HepG2 (cell line): ENCODE measurements around the gene ACSF3. TPM values are rescaled to one million over a fixed set of nuclear protein-coding genes. Genes with fewer than 3 reads are reported as not detected.
A peak's percentile ranks its signal among the peaks of the same experiment; 100 is the strongest.

Experiments
- ARNT ChIP-seq: fragments of 450-650 bp; IDR thresholded peaks from 2 replicates; pipeline ENCODE4 v1.6.1; 2017
- CTCF ChIP-seq: sonication (generic); formaldehyde crosslinking; IDR thresholded peaks from 2 replicates; pipeline ENCODE4 v1.5.0; 2020; ENCODE audit warnings: mild to moderate bottlenecking, missing genetic modification reagents, moderate library complexity
- EHMT2 ChIP-seq: fragments of 200-600 bp; sonication (generic); IDR thresholded peaks from 2 replicates; pipeline ENCODE4 v1.7.0; 2017; ENCODE audit warnings: antibody characterized with exemption, low read depth, low read length, borderline replicate concordance
- GLMP ChIP-seq: sonication (generic); formaldehyde crosslinking; IDR thresholded peaks from 2 replicates; pipeline ENCODE4 v1.9.0; 2021; ENCODE audit warnings: missing genetic modification reagents, mild to moderate bottlenecking, borderline replicate concordance
- HMG20A ChIP-seq: IDR thresholded peaks from 2 replicates; pipeline ENCODE4 v1.6.1; 2016; ENCODE audit warnings: borderline replicate concordance
- HOXA5 ChIP-seq: sonication (generic); formaldehyde crosslinking; IDR thresholded peaks from 2 replicates; pipeline ENCODE4 v1.4.0; 2020; ENCODE audit warnings: missing genetic modification reagents
- HOXA9 ChIP-seq: sonication (generic); formaldehyde crosslinking; IDR thresholded peaks from 2 replicates; pipeline ENCODE4 v1.8.1; 2022; ENCODE audit warnings: missing genetic modification reagents, mild to moderate bottlenecking, moderate library complexity, borderline replicate concordance
- MED13 ChIP-seq: sonication (generic); formaldehyde crosslinking; IDR thresholded peaks from 2 replicates; pipeline ENCODE4 v1.5.0; 2020; ENCODE audit warnings: missing genetic modification reagents
- MTF2 ChIP-seq: sonication (generic); formaldehyde crosslinking; IDR thresholded peaks from 2 replicates; pipeline ENCODE4 v1.5.0; 2020; ENCODE audit warnings: missing genetic modification reagents, borderline replicate concordance
- NBN ChIP-seq: fragments of 450-650 bp; conservative IDR thresholded peaks from 2 replicates; pipeline ENCODE4 v1.6.1; 2017
- NCOA5 ChIP-seq: sonication (generic); formaldehyde crosslinking; IDR thresholded peaks from 2 replicates; pipeline ENCODE4 v1.4.0; 2020; ENCODE audit warnings: missing genetic modification reagents
- PHB2 ChIP-seq: fragments of 450-650 bp; IDR thresholded peaks from 2 replicates; pipeline ENCODE4 v1.6.1; 2018; ENCODE audit not compliant: partially characterized antibody
- ZFX ChIP-seq: sonication (generic); formaldehyde crosslinking; IDR thresholded peaks from 2 replicates; pipeline ENCODE4 v1.4.0; 2020; ENCODE audit warnings: mild to moderate bottlenecking, low read depth, missing genetic modification reagents, moderate library complexity
- ZMYM3 ChIP-seq: sonication (generic); formaldehyde crosslinking; IDR thresholded peaks from 2 replicates; pipeline ENCODE4 v1.5.1; 2020; ENCODE audit warnings: mild to moderate bottlenecking, missing genetic modification reagents
- ZNF337 ChIP-seq: sonication (generic); formaldehyde crosslinking; IDR thresholded peaks from 2 replicates; pipeline ENCODE4 v1.5.1; 2020; ENCODE audit warnings: missing genetic modification reagents, low read depth, mild to moderate bottlenecking, borderline replicate concordance
- ZNF704 ChIP-seq: sonication (generic); formaldehyde crosslinking; IDR thresholded peaks from 2 replicates; pipeline ENCODE4 v1.8.1; 2023; ENCODE audit warnings: mild to moderate bottlenecking, inconsistent platforms, moderate library complexity, missing genetic modification reagents, borderline replicate concordance
- ZNF781 ChIP-seq: sonication (generic); formaldehyde crosslinking; IDR thresholded peaks from 2 replicates; pipeline ENCODE4 v1.5.1; 2020; ENCODE audit warnings: borderline replicate concordance, mild to moderate bottlenecking, missing genetic modification reagents; ENCODE audit errors: not compliant biosample characterization
- polyA plus RNA-seq, 8 experiments: library from polyadenylated mRNA; depleted of rRNA in 3 of 8; stranded (reverse) in 7 of 8; unstranded in 1 of 8; fragments of >200 nt; fragmentation: Illumina TruSeq in 4 of 8; extraction: Trizol in 4 of 8; gene quantifications; 2 replicates each; pipeline versions ENCODE4 v1.2.1 to v1.2.3, GENCODE V29; 2011 to 2016; ENCODE audit warnings: low read depth in 4 of 8, missing spikeins in 1 of 8, mixed read lengths in 1 of 8; ENCODE audit not compliant: insufficient read depth in 1 of 8
- total RNA-seq, 5 experiments: library from RNA; depleted of rRNA; stranded (reverse); fragments of >200 nt; fragmentation: Illumina TruSeq; extraction: Trizol; gene quantifications; 2 replicates each; pipeline ENCODE4 v1.2.3, GENCODE V29; 2016; ENCODE audit warnings: low read depth in 1 of 5
- TF ChIP-seq, protein P1 (sequence below): sonication (generic); formaldehyde crosslinking; IDR thresholded peaks from 2 replicates; pipeline ENCODE4 v1.4.0; 2020; ENCODE audit warnings: mild to moderate bottlenecking, missing genetic modification reagents

The ACSF3 gene
- total and polyA plus RNA-seq, 2 of the 13 experiments (the other 11 are each of a cell fraction or from before 2014, with no cell fraction given) = 14.9 to 30.6 TPM

DNA sequence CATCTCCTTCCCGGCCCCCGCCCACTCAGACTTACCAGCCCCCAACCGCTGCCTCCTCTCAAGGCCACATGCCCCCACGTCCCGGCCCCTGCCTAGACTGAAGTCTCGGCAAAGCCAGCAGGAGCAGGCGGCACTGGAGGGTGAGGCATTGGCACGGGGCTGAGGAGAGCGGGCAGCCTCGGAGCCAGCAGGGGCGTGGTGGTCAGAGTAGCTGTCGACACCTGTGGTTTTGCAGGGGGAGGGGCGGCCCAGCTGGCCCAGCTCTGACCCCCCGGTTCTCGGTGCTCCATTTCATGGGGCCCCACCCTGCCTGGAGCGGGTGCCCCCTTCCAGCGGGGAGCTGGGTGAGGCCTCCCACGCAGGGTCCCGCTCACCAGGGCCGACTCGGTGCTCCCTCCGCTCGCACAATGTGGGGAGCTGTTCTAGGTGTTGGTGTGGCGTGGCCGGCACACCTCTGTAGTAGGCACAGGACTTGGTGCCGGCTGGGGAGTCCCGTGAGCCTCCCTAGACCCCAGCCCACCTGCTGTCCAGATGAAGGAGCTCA, 82.6 kb downstream of the ACSF3 start (continued):
- TF ChIP-seq, protein P1, sequence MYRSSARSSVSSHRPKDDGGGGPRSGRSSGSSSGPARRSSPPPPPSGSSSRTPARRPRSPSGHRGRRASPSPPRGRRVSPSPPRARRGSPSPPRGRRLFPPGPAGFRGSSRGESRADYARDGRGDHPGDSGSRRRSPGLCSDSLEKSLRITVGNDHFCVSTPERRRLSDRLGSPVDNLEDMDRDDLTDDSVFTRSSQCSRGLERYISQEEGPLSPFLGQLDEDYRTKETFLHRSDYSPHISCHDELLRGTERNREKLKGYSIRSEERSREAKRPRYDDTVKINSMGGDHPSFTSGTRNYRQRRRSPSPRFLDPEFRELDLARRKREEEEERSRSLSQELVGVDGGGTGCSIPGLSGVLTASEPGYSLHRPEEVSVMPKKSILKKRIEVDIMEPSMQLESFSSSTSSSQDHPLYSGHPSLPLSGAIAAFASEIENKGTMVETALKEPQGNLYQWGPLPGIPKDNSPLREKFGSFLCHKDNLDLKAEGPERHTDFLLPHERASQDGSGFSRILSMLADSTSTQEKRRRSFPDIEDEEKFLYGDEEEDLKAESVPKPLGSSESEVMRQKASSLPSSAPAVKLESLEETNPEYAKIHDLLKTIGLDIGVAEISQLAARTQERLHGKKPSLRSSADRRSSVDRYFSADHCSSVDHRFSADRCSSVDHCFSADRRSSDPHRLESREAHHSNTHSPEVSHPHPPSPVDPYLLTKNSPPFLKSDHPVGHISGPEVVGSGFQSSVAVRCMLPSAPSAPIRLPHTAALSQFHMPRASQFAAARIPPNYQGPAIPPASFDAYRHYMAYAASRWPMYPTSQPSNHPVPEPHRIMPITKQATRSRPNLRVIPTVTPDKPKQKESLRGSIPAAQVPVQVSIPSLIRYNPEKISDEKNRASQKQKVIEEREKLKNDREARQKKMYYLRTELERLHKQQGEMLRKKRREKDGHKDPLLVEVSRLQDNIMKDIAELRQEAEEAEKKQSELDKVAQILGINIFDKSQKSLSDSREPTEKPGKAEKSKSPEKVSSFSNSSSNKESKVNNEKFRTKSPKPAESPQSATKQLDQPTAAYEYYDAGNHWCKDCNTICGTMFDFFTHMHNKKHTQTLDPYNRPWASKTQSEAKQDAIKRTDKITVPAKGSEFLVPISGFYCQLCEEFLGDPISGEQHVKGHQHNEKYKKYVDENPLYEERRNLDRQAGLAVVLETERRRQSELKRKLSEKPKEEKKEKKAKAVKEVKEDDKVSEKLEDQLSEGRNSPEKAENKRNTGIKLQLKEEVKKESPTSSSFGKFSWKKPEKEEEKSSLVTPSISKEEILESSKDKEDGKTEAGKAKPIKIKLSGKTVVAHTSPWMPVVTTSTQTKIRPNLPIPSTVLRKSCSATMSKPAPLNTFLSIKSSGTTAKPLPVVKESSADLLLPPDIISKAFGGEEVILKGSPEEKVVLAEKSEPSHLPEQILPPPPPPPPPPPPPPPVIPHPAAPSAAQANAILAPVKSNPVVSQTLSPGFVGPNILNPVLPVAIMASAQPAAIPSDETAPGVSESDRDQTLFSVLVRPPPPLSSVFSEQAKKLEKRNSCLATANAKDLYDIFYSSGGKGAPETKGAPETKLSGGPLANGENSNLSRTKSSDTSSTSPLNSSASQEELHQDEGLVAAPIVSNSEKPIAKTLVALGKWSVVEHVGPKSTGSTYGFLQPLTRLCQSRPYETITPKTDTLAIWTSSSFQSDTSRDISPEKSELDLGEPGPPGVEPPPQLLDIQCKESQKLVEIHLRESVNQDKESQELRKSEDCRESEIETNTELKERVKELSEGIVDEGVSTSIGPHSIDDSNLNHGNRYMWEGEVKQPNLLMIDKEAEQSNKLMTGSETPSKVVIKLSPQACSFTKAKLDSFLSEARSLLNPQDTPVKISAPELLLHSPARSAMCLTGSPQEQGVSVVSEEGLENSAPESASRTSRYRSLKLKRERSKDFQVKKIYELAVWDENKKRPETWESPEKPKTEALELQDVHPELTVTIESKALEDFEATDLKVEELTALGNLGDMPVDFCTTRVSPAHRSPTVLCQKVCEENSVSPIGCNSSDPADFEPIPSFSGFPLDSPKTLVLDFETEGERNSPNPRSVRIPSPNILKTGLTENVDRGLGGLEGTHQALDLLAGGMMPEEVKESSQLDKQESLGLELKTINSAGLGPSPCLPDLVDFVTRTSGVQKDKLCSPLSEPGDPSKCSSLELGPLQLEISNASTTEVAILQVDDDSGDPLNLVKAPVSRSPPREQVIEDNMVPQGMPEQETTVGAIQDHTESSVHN (CRISPR knock-in tag) = no peak
- no peak for TF ChIP-seq HOXA9 (CRISPR knock-in tag)
- TF ChIP-seq EHMT2 = no peak
- TF ChIP-seq HOXA5 (CRISPR knock-in tag) = no peak
- TF ChIP-seq ZFX (CRISPR knock-in tag) = no peak
- TF ChIP-seq ZNF337 = no peak
- TF ChIP-seq HMG20A (CRISPR knock-in tag) = no peak
- no peak for TF ChIP-seq MED13 (CRISPR knock-in tag)
- TF ChIP-seq GLMP (CRISPR knock-in tag) = no peak
- TF ChIP-seq ARNT = no peak
- TF ChIP-seq ZMYM3 (CRISPR knock-in tag) = no peak
- TF ChIP-seq PHB2 = no peak
- TF ChIP-seq ZNF781 (CRISPR knock-in tag) = no peak
- TF ChIP-seq CTCF = no peak
- no peak for TF ChIP-seq ZNF704 (CRISPR knock-in tag)
- peak; percentile 82 for TF ChIP-seq MTF2 (CRISPR knock-in tag)
- TF ChIP-seq NBN = no peak
- no peak for TF ChIP-seq NCOA5
